ENCODE measurements around the gene IRX3.

DNA sequence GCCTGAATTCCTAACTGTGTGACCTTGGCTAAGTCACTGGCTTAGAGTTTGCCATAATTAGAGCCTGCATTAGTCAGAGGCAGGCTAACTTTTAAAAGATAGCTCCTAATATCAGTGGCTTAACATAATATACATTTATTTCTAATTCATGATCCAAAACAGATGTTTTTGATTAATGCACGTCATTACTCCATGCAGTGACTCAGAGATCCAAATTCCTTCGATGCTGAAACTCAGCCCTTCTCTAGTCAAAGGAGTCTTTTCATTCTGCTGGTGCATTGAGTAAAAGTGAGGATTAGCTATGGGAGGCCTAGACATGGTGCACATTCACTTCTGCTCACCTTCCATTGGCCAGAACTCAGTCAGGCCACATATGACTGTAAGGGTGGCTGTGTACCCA, 49.8 kb downstream of the IRX3 start:
- TF ChIP-seq POLR2A (IDR thresholded peaks at IDR 0.05), result no peak
- no peak for TF ChIP-seq POLR2AphosphoS5 (IDR thresholded peaks at IDR 0.05)
- TF ChIP-seq CTCF (IDR thresholded peaks at IDR 0.05), result no peak

Data from breast epithelium (tissue), 3 donors.